ENCODE data around the gene RALGPS1. TPM values are rescaled to one million over a fixed set of nuclear protein-coding genes. Genes with fewer than 3 reads are reported as not detected.

RALGPS1 gene
- total RNA-seq, 1 donor = 2.9 TPM

GRCh38 chr9:126919193-126919592 is 4.6 kb downstream of the RALGPS1 start:
- no peak overlapping the region for H3K4me3 ChIP-seq (ENCODE audit: low read depth, low read length)
- TF ChIP-seq CTCF (IDR thresholded peaks at IDR 0.05; ENCODE audit: insufficient read depth, low read length) = no peak
- DNase-seq (ENCODE audit: low read depth) = no peak

GRCh38 chr9:126925876-126926275 is 11.3 kb downstream of the RALGPS1 start:
- no peak overlapping the region for H3K4me3 ChIP-seq (ENCODE audit: low read depth, low read length)
- no peak for DNase-seq (ENCODE audit: low read depth)
- TF ChIP-seq CTCF (IDR thresholded peaks at IDR 0.05; ENCODE audit: insufficient read depth, low read length) = no peak

- no peak overlapping the region for H3K4me3 ChIP-seq (ENCODE audit: low read depth, low read length)
- no peak for DNase-seq (ENCODE audit: low read depth)
- TF ChIP-seq CTCF (IDR thresholded peaks at IDR 0.05; ENCODE audit: insufficient read depth, low read length) = no peak
These were observed 11.8 kb downstream of the RALGPS1 start for GRCh38 chr9:126926364-126926763.

GRCh38 chr9:126927419-126927818 is 12.8 kb downstream of the RALGPS1 start:
- H3K4me3 ChIP-seq (ENCODE audit: low read depth, low read length) = no peak overlapping the region
- DNase-seq (ENCODE audit: low read depth) = no peak
- no peak for TF ChIP-seq CTCF (IDR thresholded peaks at IDR 0.05; ENCODE audit: insufficient read depth, low read length)

GRCh38 chr9:126932871-126933321 is 18.3 kb downstream of the RALGPS1 start:
- no peak for TF ChIP-seq CTCF (IDR thresholded peaks at IDR 0.05; ENCODE audit: insufficient read depth, low read length)
- no peak for DNase-seq (ENCODE audit: low read depth)
- no peak overlapping the region for H3K4me3 ChIP-seq (ENCODE audit: low read depth, low read length)

- no peak for DNase-seq (ENCODE audit: low read depth)
- TF ChIP-seq CTCF (IDR thresholded peaks at IDR 0.05; ENCODE audit: insufficient read depth, low read length) = no peak
- no peak overlapping the region for H3K4me3 ChIP-seq (ENCODE audit: low read depth, low read length)
These were observed 18.9 kb downstream of the RALGPS1 start for GRCh38 chr9:126933334-126933980.

- DNase-seq (ENCODE audit: low read depth) = no peak
- H3K4me3 ChIP-seq (ENCODE audit: low read depth, low read length) = no peak overlapping the region
- no peak for TF ChIP-seq CTCF (IDR thresholded peaks at IDR 0.05; ENCODE audit: insufficient read depth, low read length)
These were observed 19.9 kb downstream of the RALGPS1 start for GRCh38 chr9:126934441-126934840.

Measured in fibroblast of the aortic adventitia (primary cell).